DMS 273 (cell line): ENCODE measurements around the gene CYP2D6.
A peak's percentile ranks its signal among the peaks of the same experiment; 100 is the strongest.

ENCODE experiments used
- DNase-seq: peaks from one replicate; lab custom pipeline; 2025; ENCODE audit not compliant: unreplicated experiment; lab: John Stamatoyannopoulos, UW

CYP2D6 gene

GRCh38 chr22:42086051-42086450, 44.6 kb downstream of the CYP2D6 start:
- DNase-seq: peak; percentile 21

- no peak for DNase-seq
These were observed 45.7 kb downstream of the CYP2D6 start for GRCh38 chr22:42084874-42085273.

- no peak for DNase-seq
These were observed 47.5 kb downstream of the CYP2D6 start for GRCh38 chr22:42083119-42083518.

- DNase-seq: peak; percentile 39
These were observed 50.3 kb downstream of the CYP2D6 start for GRCh38 chr22:42080287-42080686.

GRCh38 chr22:42079319-42080251, 51.0 kb downstream of the CYP2D6 start, which contains the start of gene SMDT1:
Gene SMDT1, plus strand, starts transcription at chr22:42079700. Its CDS starts 69 bp downstream, at chr22:42079769.
- DNase-seq: peak; percentile 97

GRCh38 chr22:42078469-42079318, 51.9 kb downstream of the CYP2D6 start:
- no peak for DNase-seq

GRCh38 chr22:42077486-42078125, 53.0 kb downstream of the CYP2D6 start:
- DNase-seq: no peak

- no peak for DNase-seq
These were observed 53.7 kb downstream of the CYP2D6 start for GRCh38 chr22:42076764-42077485.
